ENCODE measurements around the gene TOLLIP. TPM values are rescaled to one million over a fixed set of nuclear protein-coding genes. Genes with fewer than 3 reads are reported as not detected.
"Not testable (repeated sequence)": the region's sequence is repeated elsewhere in the genome, so short reads cannot be mapped to it uniquely, and the experiment has no call there.

TOLLIP gene
- total RNA-seq, 1 experiment from 2014 or later, result 9.9 TPM

GRCh38 chr11:1252371-1253102 lies 56.9 kb downstream of the TOLLIP start:
- DNase-seq (ENCODE audit: extremely low read depth, low read depth), result no peak

- DNase-seq (ENCODE audit: extremely low read depth, low read depth), result no peak
These were observed 58.1 kb downstream of the TOLLIP start for GRCh38 chr11:1251236-1251770.

- not testable (repeated sequence) for DNase-seq (ENCODE audit: extremely low read depth, low read depth)
These were observed 59.0 kb downstream of the TOLLIP start for GRCh38 chr11:1250411-1250810.

GRCh38 chr11:1248951-1249350 lies 60.5 kb downstream of the TOLLIP start:
- DNase-seq (ENCODE audit: extremely low read depth, low read depth), result not testable (repeated sequence)

GRCh38 chr11:1247026-1247425 lies 62.4 kb downstream of the TOLLIP start:
- not testable (repeated sequence) for DNase-seq (ENCODE audit: extremely low read depth, low read depth)

- not testable (repeated sequence) for DNase-seq (ENCODE audit: extremely low read depth, low read depth)
These were observed 63.1 kb downstream of the TOLLIP start for GRCh38 chr11:1246301-1246700.

GRCh38 chr11:1245717-1246116 lies 63.7 kb downstream of the TOLLIP start:
- DNase-seq (ENCODE audit: extremely low read depth, low read depth), result not testable (repeated sequence)

GRCh38 chr11:1244557-1244956 lies 64.9 kb downstream of the TOLLIP start:
- DNase-seq (ENCODE audit: extremely low read depth, low read depth), result not testable (repeated sequence)

GRCh38 chr11:1243521-1243920 lies 65.9 kb downstream of the TOLLIP start:
- not testable (repeated sequence) for DNase-seq (ENCODE audit: extremely low read depth, low read depth)

GRCh38 chr11:1242751-1243150 lies 66.7 kb downstream of the TOLLIP start:
- DNase-seq (ENCODE audit: extremely low read depth, low read depth), result not testable (repeated sequence)

- no peak for DNase-seq (ENCODE audit: extremely low read depth, low read depth)
These were observed 67.1 kb downstream of the TOLLIP start for GRCh38 chr11:1242289-1242688.

- no peak for DNase-seq (ENCODE audit: extremely low read depth, low read depth)
These were observed 67.7 kb downstream of the TOLLIP start for GRCh38 chr11:1241706-1242105.

GRCh38 chr11:1240771-1241170 lies 68.7 kb downstream of the TOLLIP start:
- no peak for DNase-seq (ENCODE audit: extremely low read depth, low read depth)

- DNase-seq (ENCODE audit: extremely low read depth, low read depth), result no peak
These were observed 69.7 kb downstream of the TOLLIP start for GRCh38 chr11:1239596-1240205.

- DNase-seq (ENCODE audit: extremely low read depth, low read depth), result no peak
These were observed 70.5 kb downstream of the TOLLIP start for GRCh38 chr11:1238767-1239595.

- DNase-seq (ENCODE audit: extremely low read depth, low read depth), result no peak
These were observed 71.6 kb downstream of the TOLLIP start for GRCh38 chr11:1237851-1238250.

- DNase-seq (ENCODE audit: extremely low read depth, low read depth), result no peak
These were observed 72.3 kb downstream of the TOLLIP start for GRCh38 chr11:1237128-1237580.

- DNase-seq (ENCODE audit: extremely low read depth, low read depth), result no peak
These were observed 72.9 kb downstream of the TOLLIP start for GRCh38 chr11:1236316-1237127.

- DNase-seq (ENCODE audit: extremely low read depth, low read depth), result no peak
These were observed 73.5 kb downstream of the TOLLIP start for GRCh38 chr11:1235901-1236315.

- no peak for DNase-seq (ENCODE audit: extremely low read depth, low read depth)
These were observed 74.0 kb downstream of the TOLLIP start for GRCh38 chr11:1235306-1235900.
